Skin of body (tissue), 2 donors: ENCODE results near the gene MYH10. TPM values are rescaled to one million over a fixed set of nuclear protein-coding genes. Genes with fewer than 3 reads are reported as not detected.

Experiments
- DNase-seq: peaks from one replicate; lab custom pipeline; 2025; lab: John Stamatoyannopoulos, UW
- total RNA-seq: library from RNA; depleted of rRNA; stranded (reverse); fragments of >200 nt; gene quantifications from one replicate; pipeline ENCODE4 v1.2.3, GENCODE V29; 2014

Gene MYH10
- total RNA-seq, 1 donor from 2014 or later: 93.5 TPM

DNA sequence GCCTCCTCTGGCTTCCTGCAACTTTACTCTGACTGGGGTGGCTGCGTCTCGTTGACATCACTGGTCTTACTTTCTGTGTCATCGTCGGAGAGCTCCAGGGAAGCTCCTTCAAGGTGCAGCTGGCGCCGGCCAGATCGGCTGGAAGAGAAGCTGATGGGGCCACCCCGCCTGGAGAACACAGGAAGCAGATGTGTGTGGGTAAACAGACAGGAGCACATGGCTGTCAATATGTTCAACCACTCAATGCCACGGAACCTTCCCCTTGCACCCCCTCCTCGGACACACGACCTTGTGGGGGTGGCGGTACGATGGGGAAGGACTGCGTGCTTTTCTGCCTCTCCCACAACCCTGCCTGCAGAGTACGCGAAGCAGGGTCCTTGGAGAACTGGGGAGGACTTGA is 154.7 kb downstream of the MYH10 start:
- no peak for DNase-seq

DNA sequence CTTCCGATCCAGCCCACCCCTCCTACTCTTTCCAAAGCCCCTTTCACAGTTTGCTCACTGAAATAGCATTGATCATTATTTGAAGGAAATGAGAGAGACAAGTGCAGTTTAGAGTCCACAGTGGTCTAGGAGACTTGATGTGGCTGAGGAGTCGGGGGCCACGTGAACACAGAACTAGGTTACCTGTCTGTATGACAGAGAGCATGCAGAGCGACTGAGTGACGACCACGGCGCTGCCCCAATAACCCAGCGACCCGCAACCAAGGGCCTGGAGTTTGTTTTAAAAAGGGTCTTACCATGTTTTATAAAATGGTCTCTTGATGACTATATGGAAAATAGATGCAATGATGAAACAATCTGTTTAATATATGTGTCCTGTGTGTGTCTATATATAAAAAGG is 155.3 kb downstream of the MYH10 start:
- DNase-seq: no peak

DNA sequence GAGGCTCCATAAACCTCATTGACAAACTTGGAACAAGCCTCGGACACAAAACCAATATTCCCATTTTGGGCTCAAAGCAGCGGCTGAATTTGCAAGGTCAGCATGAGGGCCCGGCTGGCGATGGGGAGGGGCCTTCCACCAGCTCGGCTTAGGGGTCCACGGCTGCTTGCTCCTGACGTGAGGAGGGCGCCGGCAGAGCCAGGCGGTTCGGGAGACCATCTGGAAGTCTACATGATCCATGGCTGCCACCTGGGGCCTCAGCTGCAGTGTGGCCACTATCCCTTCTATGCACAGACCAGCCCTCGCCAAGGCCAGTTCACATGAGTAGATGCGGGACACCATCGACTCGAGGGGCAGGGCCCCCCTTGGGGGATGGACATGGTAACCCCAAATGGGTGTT is 155.7 kb downstream of the MYH10 start:
- no peak for DNase-seq

DNA sequence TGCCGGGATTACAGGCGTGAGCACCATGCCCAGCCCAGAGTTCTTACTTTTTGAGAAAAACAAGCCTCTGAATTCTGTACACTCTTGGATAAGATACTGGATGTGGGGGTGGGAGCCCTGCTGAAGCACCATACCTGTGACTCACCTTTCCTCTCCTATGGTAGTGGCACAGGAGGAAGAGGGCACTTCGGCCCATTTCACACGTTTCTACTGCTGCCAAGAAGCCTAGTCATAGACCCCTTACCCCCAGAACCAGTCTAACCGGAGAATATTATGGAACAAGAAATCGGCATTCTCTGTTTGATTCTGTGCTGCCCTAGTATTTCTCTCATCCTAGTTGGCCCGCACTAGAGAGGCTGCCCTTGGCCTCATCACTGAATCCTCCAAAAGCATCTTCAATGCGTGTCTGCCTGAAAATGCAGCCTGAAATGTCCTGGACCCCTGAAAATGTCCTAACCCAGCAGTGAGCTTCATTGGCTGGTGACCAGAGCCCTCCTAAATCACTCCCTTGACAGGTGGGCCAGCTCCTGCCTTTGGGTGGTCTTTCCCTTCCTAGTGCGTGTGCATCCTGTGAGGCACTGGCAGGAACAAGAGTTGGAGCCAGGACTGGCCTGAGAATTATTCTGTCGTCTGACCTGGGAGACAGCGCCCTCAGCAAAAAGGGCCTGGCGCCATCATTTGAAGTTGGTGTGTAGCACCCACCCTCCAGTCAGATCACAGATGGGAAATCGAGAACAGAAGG is 156.9 kb downstream of the MYH10 start:
- DNase-seq: no peak

DNA sequence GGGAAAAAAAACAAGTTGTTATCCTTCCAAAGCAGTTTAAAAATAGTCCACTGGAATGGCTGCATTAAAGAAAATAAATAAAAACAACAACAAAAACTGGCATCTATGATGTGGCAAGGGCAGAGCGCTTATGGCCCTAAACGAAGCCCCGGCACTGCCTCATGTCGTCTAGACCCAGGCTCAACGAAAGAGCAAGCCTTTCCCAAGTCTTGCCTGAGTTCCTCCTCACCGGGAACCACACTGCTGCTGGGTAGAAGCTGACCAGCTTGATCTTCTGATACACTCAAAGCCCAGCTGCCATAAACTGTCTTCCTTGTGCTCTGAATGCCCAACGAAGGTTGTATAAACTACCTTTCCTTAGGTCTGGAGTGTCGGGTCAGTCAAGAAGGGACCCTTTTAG is 157.9 kb downstream of the MYH10 start:
- no peak for DNase-seq

DNA sequence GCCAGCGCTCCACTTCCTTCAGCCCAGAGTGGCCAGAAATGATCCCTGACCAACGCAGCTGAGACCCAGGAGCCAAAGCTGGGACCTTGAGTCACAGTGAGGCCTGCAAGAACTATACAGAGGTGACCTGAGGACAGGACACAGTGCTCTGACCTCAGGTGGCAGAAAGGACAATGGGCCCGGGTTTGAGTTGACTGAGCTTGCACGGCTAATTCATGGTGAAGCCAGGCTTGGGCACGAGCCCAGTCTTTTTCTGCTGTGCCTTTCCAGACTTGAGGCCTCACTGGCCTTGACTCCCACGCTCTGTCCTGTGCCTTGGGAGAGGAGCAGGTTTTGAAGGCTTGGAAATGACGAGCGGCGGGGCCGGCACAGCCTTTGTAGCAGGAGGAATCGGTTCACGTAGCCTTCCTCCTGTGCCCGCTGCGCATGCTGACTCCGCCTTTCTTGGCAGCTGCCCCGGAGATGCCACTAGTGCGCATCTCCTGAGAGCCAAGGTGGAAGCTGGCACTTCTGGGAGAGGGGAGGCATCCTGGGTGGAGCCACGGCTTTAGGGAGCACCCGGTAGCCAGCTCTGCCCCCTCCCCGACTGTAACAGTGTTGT is 160.0 kb downstream of the MYH10 start:
- no peak for DNase-seq

DNA sequence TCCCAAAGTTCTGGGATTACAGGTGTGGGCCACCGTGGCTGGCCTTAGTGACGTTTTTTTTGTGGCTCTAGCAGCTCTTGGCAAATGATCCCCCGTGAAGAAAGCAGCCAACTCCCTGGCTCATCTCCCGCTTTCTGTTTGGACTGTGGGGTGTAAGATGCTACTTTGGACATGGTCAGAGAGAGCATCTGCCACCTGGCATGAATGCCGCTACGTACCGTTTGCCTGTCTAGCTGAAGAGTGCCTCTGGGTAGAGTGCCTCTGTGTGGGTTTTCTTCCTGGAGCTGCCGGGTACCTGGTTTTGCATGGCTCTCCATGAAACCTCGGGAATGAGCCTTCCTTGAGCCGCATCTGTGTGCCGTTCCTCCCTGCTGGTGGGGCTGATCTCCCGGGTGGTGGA is 160.6 kb downstream of the MYH10 start:
- no peak for DNase-seq

DNA sequence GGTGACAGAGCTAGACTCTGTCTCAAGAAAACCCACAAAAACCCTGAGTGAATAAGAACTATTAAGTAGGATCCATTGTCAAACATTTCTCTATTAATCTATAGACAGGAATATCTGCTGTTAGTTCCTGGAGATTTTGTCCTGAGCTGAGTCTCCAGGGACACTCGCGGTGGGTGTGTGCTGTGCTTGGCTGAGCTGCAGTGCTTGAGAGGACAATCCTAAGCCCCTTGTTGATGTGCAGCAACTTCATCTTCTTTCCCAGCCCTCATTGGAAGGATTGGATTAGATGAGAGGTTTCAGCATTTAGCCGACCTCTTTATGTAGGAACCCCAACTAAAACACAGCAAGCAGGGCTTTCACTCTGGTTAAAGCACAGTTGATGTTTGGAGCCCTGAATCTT is 161.5 kb downstream of the MYH10 start:
- no peak for DNase-seq

DNA sequence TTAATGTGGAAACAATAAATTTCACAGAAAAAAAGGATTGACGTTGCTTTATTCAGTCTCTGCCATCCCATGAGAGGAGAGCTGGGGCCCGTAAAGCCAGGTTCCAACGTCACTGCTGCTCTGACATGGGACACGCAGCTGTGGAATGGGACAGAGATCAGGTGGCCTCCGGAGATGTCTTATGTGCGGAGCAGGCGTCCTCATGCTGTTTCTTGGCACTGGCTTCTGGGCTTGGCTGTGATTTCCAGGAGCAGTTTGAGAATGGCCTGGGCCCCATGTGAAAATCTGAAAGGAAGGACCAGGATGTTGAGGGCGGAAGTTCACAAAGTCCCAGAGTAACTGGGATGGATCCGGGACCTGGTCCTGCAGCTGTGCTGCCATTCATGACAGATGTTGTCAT is 162.4 kb downstream of the MYH10 start:
- DNase-seq: peak; percentile 75

DNA sequence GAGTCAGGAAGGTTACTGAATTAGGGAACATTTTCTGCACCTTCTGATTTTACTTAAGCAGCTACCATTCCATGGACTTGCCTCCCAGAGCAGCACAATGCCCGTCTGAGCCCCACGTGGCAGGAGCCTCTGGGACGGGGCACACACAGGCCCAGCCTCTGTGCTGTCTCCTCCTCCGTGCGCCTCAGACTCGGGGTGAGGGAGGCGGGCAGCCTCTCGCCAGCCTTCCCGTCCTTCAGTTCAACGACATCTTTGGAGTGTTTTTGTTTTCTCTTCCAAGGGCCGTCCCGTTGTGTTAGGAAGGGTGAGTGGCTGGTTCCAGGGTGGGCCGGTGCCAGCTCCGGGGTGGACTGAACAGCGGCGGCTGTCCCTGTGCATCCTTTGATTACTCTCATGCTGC is 163.0 kb downstream of the MYH10 start:
- DNase-seq: no peak

DNA sequence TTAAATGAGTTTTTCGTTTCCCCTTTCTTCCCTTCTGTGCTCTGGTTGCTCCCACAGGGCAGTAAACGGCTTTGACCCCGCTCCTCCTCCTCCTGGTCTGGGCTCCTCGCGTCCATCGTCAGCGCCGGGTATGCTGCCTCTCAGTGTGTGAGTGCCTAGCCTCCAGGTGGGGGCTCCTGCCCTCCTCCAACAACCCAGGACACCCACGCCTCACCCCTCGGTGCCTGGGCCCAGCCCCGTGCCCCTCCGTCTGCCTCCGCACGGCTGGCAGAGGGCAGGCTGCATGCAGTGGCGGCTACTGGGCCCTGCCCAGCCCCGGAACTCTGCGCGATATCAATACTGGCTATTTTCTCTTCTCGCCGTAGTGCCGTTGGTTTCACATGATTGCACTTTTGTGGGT is 163.7 kb downstream of the MYH10 start:
- DNase-seq: no peak

DNA sequence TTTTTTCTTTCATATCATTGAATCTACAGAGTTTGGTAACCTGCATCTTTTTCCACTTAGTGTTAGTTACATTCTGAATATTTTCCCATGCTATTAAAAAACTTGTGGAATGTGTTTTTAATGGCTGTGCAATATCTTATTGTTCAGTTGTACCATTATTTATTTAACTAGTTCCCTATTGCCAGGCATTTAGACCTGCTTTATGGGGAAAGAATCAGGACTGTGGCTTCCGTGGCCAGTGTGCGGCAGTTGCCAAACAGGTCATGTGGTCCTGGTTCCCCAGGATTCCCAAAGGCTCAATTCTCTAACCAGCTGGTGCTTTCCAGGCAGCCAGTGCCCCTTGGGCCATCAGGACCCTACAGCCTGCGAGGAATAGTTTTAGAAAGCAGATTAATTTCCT is 164.1 kb downstream of the MYH10 start:
- DNase-seq: no peak

DNA sequence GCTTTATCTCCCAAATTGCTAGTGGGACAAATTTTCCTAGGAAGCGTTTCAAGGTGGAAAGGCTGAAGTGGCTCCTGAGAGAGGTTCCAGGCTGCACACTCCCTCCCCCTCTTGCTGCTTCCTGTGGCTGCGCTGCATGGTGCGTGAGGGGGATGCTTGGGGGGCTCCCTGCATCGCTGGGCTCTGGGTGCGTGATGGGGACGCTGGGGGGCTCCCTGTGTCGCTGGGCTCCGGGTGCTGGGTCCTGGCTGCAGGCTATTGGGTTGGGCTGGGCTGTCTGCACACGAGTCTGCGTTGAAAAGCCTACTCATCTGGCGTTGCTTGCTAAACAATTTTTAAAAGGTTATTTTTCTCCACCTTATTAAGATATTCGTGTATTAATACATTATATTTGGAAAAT is 164.8 kb downstream of the MYH10 start:
- DNase-seq: no peak

DNA sequence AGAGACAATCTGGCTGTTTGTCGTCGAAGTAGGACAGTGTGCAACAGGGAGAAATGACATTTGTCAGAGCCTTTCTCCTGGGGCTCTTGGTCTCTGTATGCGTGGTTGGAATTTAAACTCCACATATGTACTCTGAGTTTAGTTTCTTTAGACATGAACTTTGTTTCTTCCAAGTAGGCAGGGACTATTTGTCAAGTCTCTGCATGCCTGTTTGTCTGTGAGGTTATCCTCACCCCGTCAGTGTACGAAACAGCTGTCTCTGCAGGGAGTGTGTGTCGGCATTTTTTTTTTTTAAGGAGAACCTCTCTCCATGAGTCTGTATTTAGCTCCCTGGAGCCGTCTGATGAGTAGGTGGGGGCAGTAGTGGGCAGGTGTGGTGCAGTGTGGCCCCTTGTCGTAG is 165.2 kb downstream of the MYH10 start:
- DNase-seq: no peak

DNA sequence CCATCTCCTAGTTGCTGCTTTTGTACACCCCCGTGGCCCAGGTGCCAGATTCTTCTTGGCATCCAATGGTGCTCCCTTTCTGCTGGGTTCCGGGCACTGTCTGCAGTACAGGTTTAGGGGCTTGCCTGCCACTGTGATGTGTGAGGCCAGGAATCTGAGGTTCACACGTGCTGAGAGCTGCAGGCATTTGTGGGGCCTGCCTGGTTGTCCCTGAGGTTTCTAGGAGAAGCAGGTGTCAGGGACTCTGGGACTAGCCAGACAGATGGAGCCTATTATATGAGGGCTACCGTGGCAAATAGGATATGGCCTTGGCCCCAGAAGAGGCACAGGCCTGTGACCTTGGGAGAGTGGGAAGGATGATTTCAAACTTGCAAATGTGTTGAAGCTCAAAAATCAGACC is 165.6 kb downstream of the MYH10 start:
- no peak for DNase-seq

DNA sequence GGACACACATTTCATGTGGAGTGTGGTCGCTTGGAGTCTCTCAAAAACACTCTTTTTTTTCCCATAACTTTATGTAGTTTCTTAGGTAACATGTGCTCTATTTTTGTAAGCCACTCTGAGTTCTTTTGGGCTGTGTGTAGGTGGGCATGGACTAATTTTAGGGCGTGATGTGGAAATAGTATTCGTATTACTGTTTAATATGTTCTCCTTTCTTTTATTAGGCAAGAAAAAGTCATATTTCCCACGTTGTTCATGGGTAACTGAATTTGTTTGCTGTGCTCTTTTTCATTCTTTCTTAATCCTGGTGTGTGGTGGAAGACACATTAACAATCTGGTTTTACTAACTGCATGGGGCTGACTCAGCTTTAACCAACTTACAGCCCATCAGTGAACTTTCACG is 167.4 kb downstream of the MYH10 start:
- no peak for DNase-seq

DNA sequence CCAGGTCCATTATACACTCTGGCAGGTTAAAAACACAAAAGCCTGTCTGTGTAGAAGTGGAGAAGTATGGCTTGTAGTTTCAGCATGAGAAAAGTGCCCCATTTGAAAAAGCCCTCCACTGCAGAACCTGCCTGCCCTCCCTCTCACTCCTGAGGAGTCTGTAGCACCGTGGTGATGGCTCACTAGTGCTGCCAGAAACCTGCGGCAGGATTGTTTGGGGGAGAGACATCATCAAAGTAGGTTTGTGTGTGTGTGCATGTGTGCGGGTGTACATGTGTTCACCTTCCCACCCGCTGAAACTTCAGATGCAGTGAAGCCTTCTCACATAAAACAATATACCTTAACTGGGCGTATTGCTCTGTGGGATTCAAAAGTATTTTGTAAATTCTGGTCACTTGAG is 168.0 kb downstream of the MYH10 start:
- DNase-seq: no peak

DNA sequence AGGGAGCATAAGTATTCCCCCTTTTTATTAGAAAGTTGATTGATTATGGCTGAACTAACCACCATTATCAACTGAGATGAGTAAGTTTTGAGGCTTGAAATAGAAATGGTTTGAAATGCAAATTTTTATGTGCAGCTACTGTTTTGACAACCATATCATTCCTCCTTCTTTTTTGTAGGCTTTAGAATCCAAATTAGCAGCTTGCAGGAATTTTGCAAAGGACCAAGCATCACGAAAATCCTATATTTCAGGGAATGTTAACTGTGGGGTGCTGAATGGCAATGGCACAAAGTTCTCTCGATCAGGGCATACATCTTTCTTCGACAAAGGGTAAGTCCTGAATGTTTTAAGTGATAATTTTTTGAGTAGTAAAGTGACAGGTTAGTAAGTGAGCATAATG is 170.7 kb downstream of the MYH10 start:
- no peak for DNase-seq

DNA sequence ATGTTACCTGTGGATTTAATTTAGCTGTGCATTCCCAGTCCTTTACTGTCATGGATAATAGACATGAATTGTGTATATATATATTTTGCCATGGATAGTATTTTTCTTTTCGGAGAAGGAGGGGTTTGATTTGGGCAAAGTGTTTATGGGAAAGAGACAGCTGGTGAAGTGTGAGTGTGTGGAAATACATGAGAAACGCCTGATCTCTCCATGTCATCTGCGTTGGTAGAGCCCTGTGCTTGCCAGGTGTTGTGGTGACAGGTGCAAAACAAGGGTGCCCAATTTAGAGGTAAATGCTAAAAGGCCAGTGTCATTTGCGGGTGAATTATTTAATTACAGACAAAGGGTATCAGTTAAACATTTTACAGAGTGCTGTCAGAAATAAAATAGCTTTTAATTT is 171.4 kb downstream of the MYH10 start:
- DNase-seq: no peak

DNA sequence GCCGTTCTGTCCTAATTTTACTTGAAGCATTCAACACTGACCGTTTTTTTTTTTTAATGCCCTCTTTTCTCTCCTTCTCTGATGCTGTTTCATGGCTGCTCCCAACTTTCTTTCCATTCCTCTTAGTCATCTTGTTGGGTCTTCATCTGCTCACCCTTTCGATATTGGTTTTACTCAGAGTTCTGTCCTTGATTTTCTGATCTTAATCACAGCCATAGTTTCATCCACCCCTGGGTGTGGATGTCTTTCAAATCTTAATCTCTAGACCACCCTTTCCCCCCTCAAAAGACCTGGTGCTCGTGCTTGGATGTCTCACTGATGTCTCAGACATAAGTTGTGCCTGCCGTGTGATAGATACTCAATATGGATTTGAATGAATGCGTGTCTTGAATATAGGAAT is 172.4 kb downstream of the MYH10 start:
- no peak for DNase-seq

DNA sequence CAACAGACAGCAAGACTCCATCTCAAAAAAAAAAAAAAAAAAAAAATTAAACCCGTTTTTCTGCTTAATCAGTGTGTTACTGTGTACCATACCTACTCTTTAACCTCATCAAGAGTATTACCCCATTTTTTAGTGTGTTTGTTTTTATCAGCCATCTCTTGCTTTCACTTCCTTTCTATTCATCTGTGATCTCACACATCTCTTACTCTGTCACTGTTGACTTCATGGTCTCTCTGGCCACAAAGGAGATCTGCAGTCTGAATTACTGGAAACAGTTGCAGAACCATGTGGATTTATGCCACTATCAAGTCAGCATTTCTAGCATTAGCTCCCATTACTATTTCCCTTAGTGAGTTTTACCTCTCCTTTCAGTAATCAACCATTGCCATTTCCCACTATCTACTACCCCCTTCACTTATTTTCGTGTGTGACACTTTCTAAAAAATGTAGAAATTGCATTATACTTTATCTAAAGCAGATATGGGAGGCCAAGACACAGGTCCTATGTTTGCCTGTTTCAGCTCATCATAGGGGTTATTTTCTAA is 174.8 kb downstream of the MYH10 start:
- DNase-seq: no peak

DNA sequence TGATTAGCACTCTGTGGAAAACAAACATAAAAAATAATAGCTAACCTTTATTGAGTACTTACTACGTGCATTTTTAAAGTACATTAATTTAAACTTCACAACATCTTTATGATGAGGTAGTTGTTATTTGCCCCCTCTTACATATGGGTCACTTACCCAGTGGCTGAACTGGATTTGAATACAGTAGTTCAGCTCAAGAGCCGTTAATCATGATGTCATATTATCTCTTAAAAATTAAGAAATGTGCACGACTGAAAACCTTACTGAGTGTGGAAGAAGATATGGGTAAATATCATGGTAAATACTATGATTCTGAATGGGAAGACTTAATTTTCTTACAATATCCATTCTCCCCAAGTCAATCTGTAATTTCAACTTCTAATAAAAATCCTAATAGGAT is 177.2 kb downstream of the MYH10 start:
- DNase-seq: no peak

DNA sequence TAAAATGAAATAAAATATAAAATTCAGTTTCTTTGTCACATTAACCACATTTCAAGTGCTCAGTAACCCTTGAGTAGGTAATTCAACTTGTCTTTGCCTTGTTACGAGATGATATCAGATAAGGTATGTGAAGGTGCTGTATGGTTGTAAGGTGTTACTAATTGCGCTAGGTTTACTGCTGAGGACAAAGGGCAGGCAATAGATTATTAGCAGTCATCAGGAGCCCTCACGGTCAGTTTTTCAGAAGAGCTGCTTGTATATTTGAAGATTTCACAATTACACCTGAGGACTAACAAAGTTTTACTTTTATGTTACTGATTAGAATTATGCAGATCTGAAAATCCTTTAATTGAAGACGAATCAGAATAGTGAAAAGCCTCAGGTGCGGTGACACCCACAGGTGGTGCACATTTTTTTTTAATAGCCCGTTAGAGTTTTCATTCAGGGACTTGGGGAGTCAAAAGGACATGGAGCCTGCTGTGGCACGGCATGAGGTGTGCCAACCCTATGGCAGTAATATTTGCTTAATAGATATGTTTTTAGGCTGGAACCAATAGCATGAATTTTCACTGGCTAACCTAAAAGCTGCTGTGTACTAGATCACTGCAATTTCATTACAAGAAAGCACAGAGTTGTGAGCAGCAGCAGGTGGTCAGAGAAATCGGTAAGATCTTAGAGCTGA is 178.5 kb downstream of the MYH10 start:
- no peak for DNase-seq
